Stimulated activated CD8-positive, alpha-beta memory T cell treated with anti-CD3 and anti-CD28 coated beads, Interleukin-2, amount 100 ng/mL, for 48 hours (primary cell): ENCODE data around the gene SGPL1.

Experiments used
- DNase-seq, 2 donors: peaks; one replicate each; pipeline ENCODE4 v3.0.0-alpha.2; 2020; ENCODE audit warnings: low read depth in 2 of 2

The SGPL1 gene

GRCh38 chr10:70780370-70780760 lies 35.4 kb upstream of the SGPL1 start:
- DNase-seq = no peak

- DNase-seq = no peak
Observed at GRCh38 chr10:70780772-70781171, 35.0 kb upstream of the SGPL1 start.

DNA sequence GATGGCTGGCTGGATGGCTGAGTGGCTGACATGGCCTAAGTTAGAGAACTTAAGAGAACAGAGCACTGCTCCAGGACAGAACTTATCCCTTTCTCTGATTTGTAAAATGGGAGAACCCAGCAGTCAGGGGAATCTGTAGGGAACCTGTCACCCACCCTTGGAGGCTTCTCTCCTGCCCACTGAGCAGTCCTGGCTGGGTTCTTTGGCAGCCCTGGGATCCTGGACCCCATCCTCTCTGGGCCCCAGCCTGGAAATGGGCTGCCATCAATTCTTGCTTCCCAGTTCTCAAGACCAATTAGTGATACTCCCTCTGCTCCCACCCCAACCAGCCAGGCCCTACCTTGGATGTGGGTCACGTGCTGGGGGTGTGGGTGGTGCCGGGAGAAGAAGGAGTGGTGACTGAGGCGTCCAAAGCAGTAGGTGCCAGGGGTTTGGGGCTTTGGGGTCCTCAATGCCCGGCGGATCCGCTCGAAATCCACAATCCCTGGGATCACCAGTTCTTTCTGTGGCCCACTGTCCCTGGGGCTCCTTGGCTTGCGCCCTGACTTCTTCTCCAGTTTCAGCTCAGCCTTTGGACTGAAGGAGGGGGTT lies 34.2 kb upstream of the SGPL1 start:
- DNase-seq = no peak

- DNase-seq = no peak
Observed at GRCh38 chr10:70782086-70782745, 33.5 kb upstream of the SGPL1 start.

GRCh38 chr10:70782746-70783680 lies 32.7 kb upstream of the SGPL1 start:
- DNase-seq = no peak

- DNase-seq = no peak
Observed at GRCh38 chr10:70784016-70784415, 31.7 kb upstream of the SGPL1 start.

DNA sequence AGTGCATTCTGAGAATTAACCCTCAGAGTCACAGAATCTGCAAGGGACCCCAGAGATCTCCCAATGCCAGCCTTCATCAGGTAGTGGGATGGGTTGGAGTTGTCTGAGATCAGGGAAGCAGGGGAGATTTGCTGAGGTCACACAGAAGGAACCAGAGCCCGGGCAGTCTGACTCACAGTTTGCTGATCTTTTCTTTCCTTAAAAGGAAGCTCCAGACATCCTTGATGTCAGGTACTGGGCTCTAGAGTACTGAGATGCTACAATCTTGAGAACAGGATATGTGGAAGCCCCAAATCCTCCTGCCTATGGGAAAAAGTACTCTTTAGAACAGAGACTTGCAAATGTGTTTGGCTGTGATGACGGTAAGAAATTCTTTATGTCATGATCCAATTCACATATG lies 31.3 kb upstream of the SGPL1 start:
- no peak for DNase-seq

GRCh38 chr10:70785190-70785589 lies 30.6 kb upstream of the SGPL1 start, which contains the start of gene TBATA:
Gene TBATA, minus strand, starts transcription at chr10:70785377. Its CDS starts 1,998 bp downstream, at chr10:70783379.
- DNase-seq = no peak

DNA sequence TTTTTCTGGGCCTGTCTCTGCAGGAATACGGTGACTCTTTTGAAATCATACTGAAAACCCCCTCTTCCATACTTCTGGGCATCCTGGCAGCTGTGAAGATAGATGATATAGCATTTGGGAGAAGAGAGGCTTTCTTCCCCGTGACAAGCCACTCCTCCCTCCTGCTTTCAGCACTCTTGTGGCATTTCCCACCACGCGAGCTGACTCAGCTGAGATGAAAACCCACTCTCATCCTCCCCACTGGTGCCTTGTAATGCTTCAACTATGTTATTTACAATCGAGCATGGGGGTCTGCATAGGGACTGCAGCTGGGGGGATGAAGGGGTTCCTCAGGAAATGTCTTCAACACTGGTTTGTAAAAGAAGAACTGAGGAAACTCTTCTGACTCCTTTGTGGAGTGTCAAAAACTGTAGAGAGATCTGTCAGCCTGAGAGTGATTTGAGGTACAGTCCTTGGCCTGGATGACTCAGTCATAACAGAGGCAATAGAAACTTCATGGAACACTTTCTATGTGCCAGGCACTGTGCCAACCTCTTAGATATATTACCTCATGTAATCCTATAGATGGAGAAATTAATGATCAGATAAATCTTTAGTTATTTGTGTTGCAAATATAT lies 28.8 kb upstream of the SGPL1 start:
- peak in 1 of 2 donors; percentile 5 for DNase-seq

- no peak for DNase-seq
Observed at GRCh38 chr10:70791386-70792039, 24.2 kb upstream of the SGPL1 start.

DNA sequence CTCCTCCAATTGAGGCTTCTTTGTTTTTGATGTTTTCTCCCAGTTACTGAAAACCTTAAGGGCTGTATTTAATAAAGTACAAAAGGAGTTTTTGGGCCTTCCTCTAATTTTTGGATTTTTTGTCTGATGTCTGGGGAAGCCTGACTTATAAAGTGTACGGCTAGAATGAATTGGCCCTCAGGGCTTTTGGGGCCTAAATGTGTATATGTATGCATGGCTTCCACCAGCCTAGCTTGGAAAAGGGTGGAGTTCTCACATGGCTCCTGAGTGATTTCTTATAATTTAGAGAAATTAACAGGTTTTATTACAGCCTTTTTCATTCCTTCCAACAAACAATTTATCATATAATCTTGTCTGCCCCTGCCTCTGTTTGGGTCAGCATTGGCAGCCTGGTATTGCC lies 20.1 kb upstream of the SGPL1 start:
- DNase-seq = no peak

DNA sequence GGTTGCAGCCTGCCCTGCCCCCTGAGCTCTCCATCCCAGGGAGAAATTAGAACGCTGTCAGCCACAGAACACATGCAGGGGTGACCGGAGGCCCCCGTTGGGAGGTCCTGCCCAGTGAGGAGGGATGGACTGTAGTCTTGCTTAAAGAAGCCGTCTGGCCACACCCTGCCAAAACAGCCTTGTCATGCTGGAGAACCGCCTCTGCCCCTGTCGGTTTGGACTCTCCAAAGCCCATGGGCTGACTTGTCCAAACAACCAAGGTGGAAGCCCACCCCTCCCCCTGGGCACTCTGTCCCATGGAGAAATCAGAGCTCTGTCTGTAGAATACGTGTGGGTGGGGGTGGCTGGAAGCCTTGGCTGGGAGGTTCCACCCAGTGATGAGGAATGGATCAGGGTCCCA lies 17.9 kb upstream of the SGPL1 start:
- no peak for DNase-seq

DNA sequence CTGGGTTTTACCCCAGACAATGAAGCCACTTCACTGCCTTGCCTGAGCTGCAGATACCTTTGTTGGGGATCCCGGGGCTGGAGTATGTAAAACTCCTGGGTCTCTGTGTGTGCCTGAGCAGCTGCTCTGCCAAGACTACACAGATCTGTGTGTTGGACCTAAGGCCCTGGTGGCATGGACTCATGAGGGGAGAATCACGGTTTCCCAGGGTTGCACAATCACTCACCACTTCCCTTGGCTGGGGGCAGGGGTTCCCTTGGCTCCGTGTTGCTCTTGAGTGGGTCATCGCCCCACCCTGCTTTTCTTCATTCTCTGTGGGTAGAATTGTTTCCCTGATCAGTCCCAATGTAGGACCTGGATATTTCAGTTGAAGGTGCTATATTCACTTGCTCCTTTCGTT lies 16.6 kb upstream of the SGPL1 start:
- DNase-seq = no peak

- no peak for DNase-seq
Observed at GRCh38 chr10:70801854-70802253, 13.9 kb upstream of the SGPL1 start.

DNA sequence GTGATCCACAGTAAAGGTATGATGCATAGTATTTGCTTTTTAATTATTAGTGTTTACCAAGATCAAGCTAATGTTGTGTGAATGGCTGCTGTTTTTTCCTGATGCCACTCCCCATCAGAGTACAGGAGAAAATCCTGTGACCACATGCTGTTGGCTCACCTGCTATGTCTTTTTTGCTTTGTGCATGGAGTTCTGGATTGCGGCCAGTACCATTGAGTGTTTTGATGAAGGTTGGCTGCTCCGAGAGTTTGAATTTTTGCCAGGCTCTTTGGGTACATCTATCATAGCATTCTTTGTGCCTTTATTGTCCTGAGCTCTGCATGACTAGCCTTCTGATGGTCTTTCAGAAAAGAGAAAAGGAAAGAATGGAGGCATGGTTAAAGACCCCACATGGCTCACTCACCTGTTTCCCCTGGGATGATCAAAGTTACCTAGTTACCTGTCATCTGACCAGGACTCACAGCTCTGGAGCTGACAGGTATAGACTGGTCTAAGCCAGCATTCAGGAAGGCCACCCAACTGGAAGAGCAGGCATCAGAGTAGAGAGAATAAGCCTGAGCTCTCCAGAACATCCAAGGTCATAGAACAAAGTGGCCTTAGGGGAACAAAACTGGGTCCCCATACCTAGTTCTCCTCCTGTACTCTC lies 11.8 kb upstream of the SGPL1 start:
- DNase-seq = no peak

GRCh38 chr10:70804421-70804808 lies 11.3 kb upstream of the SGPL1 start:
- no peak for DNase-seq

GRCh38 chr10:70805619-70806215 lies 10.0 kb upstream of the SGPL1 start:
- DNase-seq = no peak

DNA sequence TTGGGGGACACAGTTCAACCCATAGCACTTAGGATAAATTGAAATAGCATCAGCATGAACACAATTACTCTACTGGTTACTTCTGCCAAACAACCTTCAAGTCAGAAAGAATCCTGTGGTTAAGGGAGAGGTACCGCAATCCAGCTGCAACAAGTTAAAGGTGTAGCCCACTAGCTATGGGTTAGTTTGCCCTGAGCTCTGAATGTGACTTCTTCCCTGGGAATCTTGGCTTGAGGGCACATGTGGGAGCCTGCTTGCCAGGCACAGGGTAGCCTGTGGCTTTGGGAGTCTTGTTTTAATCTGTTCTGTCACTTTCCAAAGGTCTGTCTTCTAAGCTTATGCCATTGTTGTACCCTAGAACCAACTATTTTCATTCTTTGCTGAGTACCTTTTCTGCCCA lies 8.9 kb upstream of the SGPL1 start:
- no peak for DNase-seq

DNA sequence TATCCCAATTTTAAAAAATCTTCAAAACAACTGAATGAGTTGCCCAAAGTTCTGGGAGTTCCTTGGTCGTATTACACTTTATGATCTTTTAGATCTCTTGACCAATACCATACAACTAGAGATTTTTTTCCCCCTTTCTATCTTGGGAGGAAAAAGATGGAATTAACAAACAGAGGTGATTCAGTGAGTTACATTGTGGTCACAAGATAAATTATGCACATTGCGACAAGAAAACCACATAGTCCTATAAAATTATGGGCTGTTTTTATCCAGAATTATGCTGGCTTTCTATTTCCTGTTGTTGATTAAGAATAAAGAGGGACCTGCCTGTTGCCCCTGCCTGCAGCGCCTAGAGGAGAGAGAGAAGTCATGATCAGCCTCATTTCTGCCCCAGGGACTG lies 8.2 kb upstream of the SGPL1 start:
- no peak for DNase-seq

GRCh38 chr10:70809011-70809611 lies 6.6 kb upstream of the SGPL1 start:
- DNase-seq = no peak
